Putamen (tissue), 1 donor: ENCODE measurements around the gene CMIP.
"Not testable (repeated sequence)": the region's sequence is repeated elsewhere in the genome, so short reads cannot be mapped to it uniquely, and the experiment has no call there.

ENCODE experiments used
- DNase-seq: peaks from one replicate; pipeline ENCODE4 v3.0.0-alpha.2; 2016; ENCODE audit warnings: low spot score

The CMIP gene

GRCh38 chr16:81517629-81518438 lies 73.2 kb downstream of the CMIP start:
- DNase-seq, result no peak

GRCh38 chr16:81518439-81518757 lies 73.8 kb downstream of the CMIP start:
- no peak for DNase-seq

GRCh38 chr16:81519301-81520150 lies 74.9 kb downstream of the CMIP start:
- DNase-seq, result peak; percentile 7

GRCh38 chr16:81520151-81520470 lies 75.5 kb downstream of the CMIP start:
- DNase-seq, result no peak

GRCh38 chr16:81520560-81521135 lies 76.0 kb downstream of the CMIP start:
- no peak for DNase-seq

- no peak for DNase-seq
Observed at GRCh38 chr16:81521141-81521626, 76.6 kb downstream of the CMIP start.

- no peak for DNase-seq
Observed at GRCh38 chr16:81522108-81522701, 77.6 kb downstream of the CMIP start.

- DNase-seq, result not testable (repeated sequence)
Observed at GRCh38 chr16:81522851-81523250, 78.2 kb downstream of the CMIP start.

GRCh38 chr16:81523387-81524115 lies 78.9 kb downstream of the CMIP start:
- DNase-seq, result no peak

GRCh38 chr16:81524382-81524781 lies 79.8 kb downstream of the CMIP start:
- DNase-seq, result no peak

GRCh38 chr16:81524885-81525284 lies 80.3 kb downstream of the CMIP start:
- not testable (repeated sequence) for DNase-seq

- no peak for DNase-seq
Observed at GRCh38 chr16:81526199-81526598, 81.6 kb downstream of the CMIP start.

GRCh38 chr16:81526935-81527334 lies 82.3 kb downstream of the CMIP start:
- DNase-seq, result no peak

GRCh38 chr16:81527477-81528178 lies 83.0 kb downstream of the CMIP start:
- no peak for DNase-seq

GRCh38 chr16:81528256-81528655 lies 83.6 kb downstream of the CMIP start:
- DNase-seq, result no peak

- peak; percentile 78 for DNase-seq
Observed at GRCh38 chr16:81530296-81530721, 85.7 kb downstream of the CMIP start.

GRCh38 chr16:81530814-81531213 lies 86.2 kb downstream of the CMIP start:
- no peak for DNase-seq

GRCh38 chr16:81531419-81531821 lies 86.8 kb downstream of the CMIP start:
- no peak for DNase-seq

GRCh38 chr16:81532491-81533174 lies 88.0 kb downstream of the CMIP start:
- DNase-seq, result no peak

- DNase-seq, result no peak
Observed at GRCh38 chr16:81533175-81533507, 88.5 kb downstream of the CMIP start.
